ENCODE results near the gene KNDC1.
"Not testable (repeated sequence)": the region's sequence is repeated elsewhere in the genome, so short reads cannot be mapped to it uniquely, and the experiment has no call there.

KNDC1 gene

GRCh38 chr10:133225707-133226191, 65.7 kb downstream of the KNDC1 start:
- no peak for FAIRE-seq

DNA sequence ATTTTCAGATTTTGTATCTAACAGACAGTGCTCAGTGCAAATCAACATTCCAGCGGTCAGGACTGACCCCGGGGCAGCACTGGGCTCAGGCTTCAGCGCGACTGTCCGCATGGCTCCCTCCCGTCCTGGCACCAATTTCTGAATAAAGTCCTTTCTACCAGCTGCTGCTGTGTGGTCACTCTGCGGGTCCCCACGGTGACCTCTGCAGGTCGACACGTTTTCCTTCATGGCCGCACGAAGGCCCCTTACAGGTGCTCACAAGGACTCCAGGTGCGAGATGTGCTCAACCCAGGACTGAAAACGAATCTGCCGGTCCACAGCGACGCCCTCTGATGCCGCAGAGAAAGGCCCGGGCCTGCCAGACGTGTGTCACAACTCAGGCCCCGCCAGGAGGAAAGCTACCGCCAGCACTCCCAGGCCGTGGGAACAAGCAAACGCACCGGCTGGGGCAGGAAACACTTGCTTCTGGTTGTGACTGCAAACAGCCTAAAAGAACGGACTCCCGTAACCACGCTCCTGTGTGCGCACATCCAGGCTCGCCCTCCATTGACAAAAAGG, 66.3 kb downstream of the KNDC1 start:
- no peak for FAIRE-seq

DNA sequence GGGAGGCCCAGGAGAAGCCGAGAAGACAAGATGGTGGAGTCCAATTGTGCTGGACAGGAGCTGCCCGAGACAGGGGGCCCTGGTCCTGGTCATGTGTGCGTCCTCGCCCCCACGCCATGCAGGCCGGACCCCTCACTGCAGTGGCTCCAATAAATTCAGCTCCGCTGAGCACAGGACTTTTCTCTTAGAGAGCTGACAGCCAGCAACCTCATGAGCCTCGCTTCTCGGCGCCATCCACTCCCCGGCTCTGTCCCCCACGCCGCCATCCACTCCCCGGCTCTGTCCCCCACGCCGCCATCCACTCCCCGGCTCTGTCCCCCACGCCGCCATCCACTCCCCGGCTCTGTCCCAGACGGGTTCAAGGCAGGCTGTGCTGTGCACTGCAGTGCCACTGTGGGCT, 67.2 kb downstream of the KNDC1 start:
- FAIRE-seq: no peak

- FAIRE-seq: no peak
These were observed 69.4 kb downstream of the KNDC1 start for GRCh38 chr10:133229265-133230043.

GRCh38 chr10:133230044-133230361, 70.0 kb downstream of the KNDC1 start, which contains the start of gene UTF1:
Gene UTF1, plus strand, starts transcription at chr10:133230217. Its CDS starts 72 bp downstream, at chr10:133230289.
- no peak for FAIRE-seq

GRCh38 chr10:133230387-133231195, 70.6 kb downstream of the KNDC1 start:
- no peak for FAIRE-seq

- no peak for FAIRE-seq
These were observed 71.4 kb downstream of the KNDC1 start for GRCh38 chr10:133231244-133231945.

- FAIRE-seq: no peak
These were observed 72.0 kb downstream of the KNDC1 start for GRCh38 chr10:133231946-133232574.

- FAIRE-seq: not testable (repeated sequence)
These were observed 74.8 kb downstream of the KNDC1 start for GRCh38 chr10:133234796-133235195.

- no peak for FAIRE-seq
These were observed 75.3 kb downstream of the KNDC1 start for GRCh38 chr10:133235265-133235855.

GRCh38 chr10:133235932-133236331, 75.9 kb downstream of the KNDC1 start:
- FAIRE-seq: no peak

DNA sequence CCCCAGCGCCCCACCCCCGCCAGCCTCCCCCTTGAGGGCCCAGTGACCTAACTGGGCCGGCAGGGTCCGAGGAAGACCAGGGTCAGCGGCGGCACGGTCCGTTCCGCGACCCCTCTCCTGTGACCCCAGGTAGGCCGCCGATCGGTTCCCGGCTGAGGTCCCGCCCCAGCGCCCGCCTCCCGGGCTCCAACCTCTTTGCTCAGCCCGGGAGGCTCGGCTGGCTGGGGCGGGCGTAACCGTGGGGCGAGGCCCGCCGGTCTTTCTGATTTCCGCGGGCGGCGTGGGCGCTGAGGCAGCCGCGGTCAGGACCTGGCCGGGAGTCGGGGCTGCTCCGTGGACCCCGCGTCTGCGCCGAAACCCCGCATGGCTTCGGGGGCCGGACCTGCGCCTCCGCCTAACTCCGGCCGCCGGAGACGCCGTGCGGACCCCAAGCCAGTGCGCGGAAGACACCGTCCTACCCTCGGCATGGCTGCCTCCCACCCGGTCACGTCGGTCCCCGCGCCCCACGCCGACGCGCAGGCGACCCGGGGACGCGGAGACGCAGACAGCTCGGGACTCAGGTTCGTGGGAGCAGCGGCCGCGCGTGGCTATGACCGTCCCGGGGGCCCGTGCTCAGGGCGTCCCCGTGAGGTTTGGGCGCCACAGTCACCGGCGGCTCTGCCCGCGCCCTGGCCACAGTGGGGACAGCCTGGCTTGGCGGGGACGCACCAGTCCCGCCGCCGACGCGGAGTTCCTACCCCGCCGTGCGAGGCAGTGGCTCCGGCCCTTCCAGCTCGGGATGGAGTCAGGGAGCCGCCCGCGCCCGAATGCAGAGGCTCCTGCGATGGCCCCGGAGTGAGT, 76.6 kb downstream of the KNDC1 start:
- FAIRE-seq: no peak

- FAIRE-seq: no peak
These were observed 77.2 kb downstream of the KNDC1 start for GRCh38 chr10:133237241-133237587.

GRCh38 chr10:133237588-133238465, 77.8 kb downstream of the KNDC1 start, which contains the start of gene VENTX:
Gene VENTX, plus strand, starts transcription at chr10:133237855. Its CDS starts 60 bp downstream, at chr10:133237915.
- FAIRE-seq: no peak

- FAIRE-seq: no peak
These were observed 78.4 kb downstream of the KNDC1 start for GRCh38 chr10:133238466-133238804.

DNA sequence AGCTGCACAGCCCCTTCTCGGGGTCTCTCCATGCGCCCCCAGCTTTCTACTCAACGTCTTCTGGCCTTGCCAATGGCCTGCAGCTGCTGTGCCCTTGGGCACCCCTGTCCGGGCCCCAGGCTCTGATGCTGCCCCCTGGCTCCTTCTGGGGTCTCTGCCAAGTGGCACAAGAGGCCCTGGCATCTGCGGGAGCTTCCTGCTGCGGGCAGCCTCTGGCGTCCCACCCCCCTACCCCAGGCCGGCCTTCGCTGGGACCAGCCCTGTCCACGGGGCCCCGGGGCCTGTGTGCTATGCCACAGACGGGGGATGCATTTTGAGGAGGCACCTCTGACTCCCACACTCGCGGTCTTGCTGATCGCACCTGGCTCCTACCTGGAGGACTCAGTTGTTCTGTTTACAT, 80.0 kb downstream of the KNDC1 start:
- no peak for FAIRE-seq

GRCh38 chr10:133241501-133242205, 81.6 kb downstream of the KNDC1 start:
- FAIRE-seq: no peak

DNA sequence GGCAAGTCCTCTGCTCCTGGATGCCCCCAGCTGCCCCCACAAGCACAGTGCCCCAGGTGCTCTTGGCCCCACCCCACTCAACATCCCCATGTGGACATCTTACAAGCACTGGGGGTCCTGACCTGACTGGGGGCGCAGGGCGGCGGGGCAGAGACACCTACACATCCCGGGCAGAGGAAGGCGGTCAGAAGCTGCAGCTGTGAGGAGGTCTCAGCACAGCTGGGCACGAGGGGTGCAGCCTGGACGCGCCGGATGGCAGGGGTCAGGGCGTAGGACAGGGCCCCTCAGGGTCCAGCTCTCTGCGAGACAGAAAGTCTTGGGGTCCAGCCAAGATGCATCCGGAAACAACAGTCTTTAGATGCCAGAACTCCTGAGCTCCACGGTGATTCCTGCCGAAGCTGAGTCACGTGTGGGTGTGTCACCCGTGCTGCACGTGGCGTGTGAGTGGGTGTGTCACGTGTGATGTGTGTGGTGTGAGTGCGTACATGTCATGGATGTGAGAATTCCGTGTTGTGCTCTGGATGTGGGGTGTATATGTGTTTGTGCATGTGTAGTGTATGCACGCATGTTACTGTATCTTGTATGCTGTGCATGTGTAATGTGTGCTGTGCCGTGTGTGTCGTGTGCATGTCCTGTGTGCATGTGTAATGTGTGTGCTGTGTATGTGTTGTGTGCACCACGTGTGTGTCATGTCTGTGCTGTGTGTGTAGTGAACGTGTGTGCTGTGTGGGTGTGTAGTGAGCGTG, 82.8 kb downstream of the KNDC1 start:
- FAIRE-seq: no peak

GRCh38 chr10:133243593-133243992, 83.6 kb downstream of the KNDC1 start:
- no peak for FAIRE-seq

Measured in colon (tissue), 2 donors.